ES-I3 (cell line): ENCODE data around the gene EMID1.
A peak's percentile ranks its signal among the peaks of the same experiment; 100 is the strongest.

Experiments used
- H3K36me3 ChIP-seq: 2 replicates; pipeline ENCODE4 v1.6.1; 2013; ENCODE audit warnings: mild to moderate bottlenecking, low read length, control low read depth, moderate library complexity; ENCODE audit not compliant: insufficient read depth
- H3K4me1 ChIP-seq: 2 replicates; pipeline ENCODE4 v1.6.1; 2013; ENCODE audit warnings: mild to moderate bottlenecking, control low read depth, low read length; ENCODE audit not compliant: insufficient read depth
- H3K9ac ChIP-seq: 2 replicates; pipeline ENCODE4 v1.6.1; 2013; ENCODE audit warnings: low read depth, mild to moderate bottlenecking, low read length, moderate library complexity
- H3K9me3 ChIP-seq: 2 replicates; pipeline ENCODE4 v1.6.1; 2013; ENCODE audit warnings: mild to moderate bottlenecking, low read length, moderate library complexity; ENCODE audit not compliant: control insufficient read depth, insufficient read depth

The EMID1 gene

GRCh38 chr22:29205594-29206371 lies at the start of gene EMID1:
Gene EMID1 (plus strand): TSS chr22:29205896. CDS start chr22:29206039, 143 bp downstream.
- Histone ChIP-seq H3K9me3 (no peaks in the 10 kb centered on the region), H3K9ac (peak within 1 kb of the TSS; percentile 85), H3K36me3 (no peaks in the 10 kb centered on the region), H3K4me1 (peaks cover 16% of the 10 kb centered on the region; the same call in 1 of the 2 replicates)

- Histone ChIP-seq H3K9ac (no peak overlapping the region), H3K4me1 (peaks cover 28% of the 10 kb centered on the region), H3K36me3 (no peaks in the 10 kb centered on the region), H3K9me3 (no peaks in the 10 kb centered on the region)
Observed at GRCh38 chr22:29155966-29156365, 49.7 kb upstream of the EMID1 start.

GRCh38 chr22:29156507-29156906 lies 49.2 kb upstream of the EMID1 start:
- Histone ChIP-seq H3K36me3 (no peaks in the 10 kb centered on the region), H3K9ac (no peak overlapping the region), H3K9me3 (no peaks in the 10 kb centered on the region), H3K4me1 (peaks cover 22% of the 10 kb centered on the region)

DNA sequence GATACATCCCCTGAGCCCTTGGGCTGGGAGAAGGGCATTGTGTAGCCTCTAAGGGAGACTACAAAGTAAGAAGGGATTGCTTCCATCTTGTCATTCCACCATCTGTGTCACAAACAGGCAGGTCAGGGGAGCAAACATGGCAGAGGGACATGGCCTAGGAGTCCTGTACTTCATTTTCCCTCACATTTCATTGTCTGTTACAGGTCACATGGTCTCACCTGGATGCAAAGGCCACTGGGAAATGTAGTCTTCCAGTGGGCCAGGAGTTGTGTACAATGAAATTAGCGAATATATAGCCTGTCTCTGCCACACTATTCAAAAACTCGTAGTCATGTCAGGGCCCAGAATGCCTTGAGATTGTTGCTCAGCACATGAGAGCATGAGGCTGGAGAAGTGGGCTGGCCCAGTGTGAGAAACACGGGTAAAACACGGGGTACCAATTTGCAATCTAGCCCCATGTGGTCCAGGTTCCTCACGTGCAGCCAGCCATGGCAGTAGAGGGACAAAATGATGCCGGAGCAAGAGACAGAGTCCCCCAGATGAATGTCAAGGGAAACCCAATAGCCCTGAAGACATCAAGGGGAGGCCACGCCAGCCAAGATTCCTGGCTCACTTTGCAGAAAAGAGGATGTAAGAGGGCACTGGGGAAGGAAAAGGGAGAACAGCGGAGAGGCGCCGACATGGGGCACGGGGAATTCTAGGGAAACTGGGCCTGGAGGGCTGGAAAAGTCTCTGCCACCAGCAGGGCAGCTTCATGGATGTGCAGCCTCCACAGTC lies 47.7 kb upstream of the EMID1 start:
- Histone ChIP-seq H3K9me3 (no peaks in the 10 kb centered on the region), H3K36me3 (no peaks in the 10 kb centered on the region), H3K4me1 (peaks cover 10% of the 10 kb centered on the region), H3K9ac (no peak overlapping the region)

GRCh38 chr22:29158546-29158945 lies 47.1 kb upstream of the EMID1 start:
- Histone ChIP-seq H3K9me3 (no peaks in the 10 kb centered on the region), H3K9ac (no peak overlapping the region), H3K36me3 (no peaks in the 10 kb centered on the region), H3K4me1 (peaks cover 5% of the 10 kb centered on the region)

DNA sequence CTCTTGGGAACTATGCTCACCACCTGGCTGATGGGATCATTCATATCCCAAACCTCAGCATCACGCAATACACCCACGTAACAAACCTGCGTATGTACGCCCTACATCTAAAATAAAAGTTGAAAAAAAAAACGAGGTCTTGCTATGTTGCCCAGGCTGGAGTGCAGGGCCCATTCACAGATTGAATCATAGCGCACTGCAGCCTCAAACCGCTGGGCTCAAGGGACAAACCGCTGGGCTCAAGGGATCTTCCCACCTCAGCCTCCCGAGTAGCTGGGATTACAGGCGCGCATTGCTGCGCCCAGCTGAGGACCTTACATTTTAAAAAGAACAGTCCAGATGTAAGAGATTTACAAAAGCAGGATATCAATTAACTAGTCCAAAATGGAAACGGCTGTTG lies 41.9 kb upstream of the EMID1 start:
- Histone ChIP-seq H3K9ac (no peak overlapping the region), H3K4me1 (no peaks in the 10 kb centered on the region), H3K9me3 (no peaks in the 10 kb centered on the region), H3K36me3 (no peaks in the 10 kb centered on the region)

- Histone ChIP-seq H3K36me3 (no peaks in the 10 kb centered on the region), H3K9ac (no peak overlapping the region), H3K4me1 (no peaks in the 10 kb centered on the region), H3K9me3 (no peaks in the 10 kb centered on the region)
Observed at GRCh38 chr22:29165321-29166060, 40.2 kb upstream of the EMID1 start.

- Histone ChIP-seq H3K9me3 (no peaks in the 10 kb centered on the region), H3K36me3 (no peaks in the 10 kb centered on the region), H3K9ac (no peak overlapping the region), H3K4me1 (no peaks in the 10 kb centered on the region)
Observed at GRCh38 chr22:29166180-29166579, 39.5 kb upstream of the EMID1 start.

DNA sequence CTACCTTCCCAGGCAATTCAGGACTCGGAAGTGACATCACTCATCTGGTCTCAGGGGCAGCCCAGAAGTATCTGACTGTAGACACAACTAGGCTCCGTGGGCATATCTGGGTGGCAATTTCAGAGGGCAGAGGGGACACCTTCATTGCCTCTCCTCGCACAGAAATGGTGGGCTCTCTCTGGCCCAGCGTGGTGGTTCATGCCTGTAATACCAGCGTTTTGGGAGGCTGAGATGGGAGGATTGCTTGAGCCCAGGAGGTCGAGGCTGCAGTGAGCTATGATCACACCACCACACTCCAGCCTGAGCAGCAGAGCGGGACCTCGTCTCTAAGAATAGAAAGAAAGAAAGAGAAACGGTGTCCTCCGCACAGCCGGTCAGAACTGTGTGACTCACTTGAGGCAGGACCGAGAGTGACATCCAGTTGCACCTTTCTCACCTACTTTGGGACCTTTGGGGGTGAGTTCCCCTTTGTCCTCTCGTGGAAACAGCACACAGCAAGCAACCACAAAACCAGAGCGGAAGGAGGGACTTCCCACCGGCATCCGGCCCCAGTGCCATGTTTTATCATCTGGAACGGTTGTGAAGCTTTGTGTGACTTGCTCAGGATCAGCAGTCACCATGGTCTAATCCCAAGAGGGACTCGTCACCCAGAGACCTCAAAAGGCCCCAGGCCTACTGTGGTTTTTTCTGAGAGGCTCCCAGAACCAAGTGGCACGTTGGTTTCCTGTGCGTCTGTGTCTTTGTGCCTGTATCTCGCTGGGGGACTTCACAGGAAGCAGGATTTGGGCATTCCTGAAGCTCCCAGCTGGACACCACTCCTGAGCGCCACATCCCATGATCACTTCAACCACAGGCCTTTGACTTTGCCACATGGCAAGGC lies 38.4 kb upstream of the EMID1 start:
- H3K9ac ChIP-seq = no peak overlapping the region
- H3K36me3 ChIP-seq = no peaks in the 10 kb centered on the region
- no peaks in the 10 kb centered on the region for H3K4me1 ChIP-seq
- no peaks in the 10 kb centered on the region for H3K9me3 ChIP-seq

DNA sequence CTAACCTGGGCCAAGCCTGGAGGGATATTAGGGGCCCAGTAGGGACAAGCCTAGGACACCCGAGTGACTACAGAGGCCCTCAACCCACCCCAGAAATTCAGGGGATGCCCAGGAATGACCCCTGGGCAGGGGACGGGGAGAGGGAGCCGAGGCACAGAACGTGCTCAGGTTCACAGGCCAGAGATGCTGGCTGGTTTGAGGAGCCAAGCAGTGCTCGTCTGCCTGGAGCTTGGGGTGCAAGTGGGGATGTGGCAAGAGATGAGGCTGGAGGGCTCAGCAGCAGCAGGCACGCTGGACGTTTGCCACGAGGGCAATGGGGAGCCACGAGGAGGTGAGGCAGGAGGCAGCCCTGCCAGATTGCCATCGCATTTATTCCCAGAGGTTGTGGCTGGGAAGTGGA lies 34.0 kb upstream of the EMID1 start:
- Histone ChIP-seq H3K9ac (no peak overlapping the region), H3K4me1 (no peaks in the 10 kb centered on the region), H3K9me3 (no peaks in the 10 kb centered on the region; the same call in 1 of the 2 replicates), H3K36me3 (no peaks in the 10 kb centered on the region)

DNA sequence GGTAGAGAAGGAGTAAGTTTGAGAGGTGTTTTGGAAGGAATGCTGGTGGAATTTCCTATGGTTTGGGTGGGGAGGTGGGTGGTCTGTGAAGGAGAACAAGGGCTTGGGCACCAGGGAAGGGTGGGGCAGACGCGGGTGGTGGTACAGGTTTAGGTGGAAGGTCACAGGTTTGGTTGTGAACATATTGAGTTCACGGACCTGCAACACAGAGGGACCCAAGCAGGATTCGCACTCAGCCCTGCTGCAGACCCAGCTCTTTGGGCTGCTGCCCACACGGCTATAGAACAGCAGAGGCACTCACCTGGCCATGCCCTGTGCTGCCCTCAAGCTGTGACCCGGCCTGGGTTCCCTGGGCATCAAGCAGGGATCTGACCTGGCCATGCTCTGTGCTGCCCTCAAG lies 33.5 kb upstream of the EMID1 start:
- H3K4me1 ChIP-seq = no peaks in the 10 kb centered on the region
- no peak overlapping the region for H3K9ac ChIP-seq
- no peaks in the 10 kb centered on the region for H3K36me3 ChIP-seq
- H3K9me3 ChIP-seq = no peaks in the 10 kb centered on the region; the same call in 1 of the 2 replicates

DNA sequence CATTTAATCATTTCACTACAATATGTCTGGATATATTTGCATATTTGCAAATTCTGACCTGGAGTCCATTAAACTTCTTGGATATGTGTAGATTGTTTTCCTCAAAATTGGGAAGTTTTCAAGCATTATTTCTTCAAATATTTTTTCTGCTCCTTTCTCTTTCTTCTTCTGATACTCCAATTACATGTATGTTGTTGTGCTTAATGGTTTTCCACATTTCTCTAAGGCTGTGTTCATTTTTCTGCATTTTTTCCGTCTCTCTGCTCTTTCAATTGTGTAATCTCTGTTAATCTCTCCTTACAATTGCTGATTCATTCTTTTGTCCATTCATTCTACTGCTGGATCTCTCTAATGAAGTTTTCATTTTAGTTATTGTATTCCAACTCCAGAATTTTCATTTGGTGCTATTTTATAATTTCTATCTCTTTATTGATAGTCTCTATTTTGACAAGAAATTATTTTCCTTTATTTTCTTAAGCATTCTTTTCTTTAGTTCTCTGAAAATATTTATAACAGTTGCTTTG lies 30.3 kb upstream of the EMID1 start:
- no peak overlapping the region for H3K9ac ChIP-seq
- H3K9me3 ChIP-seq = no peaks in the 10 kb centered on the region; the same call in 1 of the 2 replicates
- H3K4me1 ChIP-seq = no peaks in the 10 kb centered on the region
- no peaks in the 10 kb centered on the region for H3K36me3 ChIP-seq

DNA sequence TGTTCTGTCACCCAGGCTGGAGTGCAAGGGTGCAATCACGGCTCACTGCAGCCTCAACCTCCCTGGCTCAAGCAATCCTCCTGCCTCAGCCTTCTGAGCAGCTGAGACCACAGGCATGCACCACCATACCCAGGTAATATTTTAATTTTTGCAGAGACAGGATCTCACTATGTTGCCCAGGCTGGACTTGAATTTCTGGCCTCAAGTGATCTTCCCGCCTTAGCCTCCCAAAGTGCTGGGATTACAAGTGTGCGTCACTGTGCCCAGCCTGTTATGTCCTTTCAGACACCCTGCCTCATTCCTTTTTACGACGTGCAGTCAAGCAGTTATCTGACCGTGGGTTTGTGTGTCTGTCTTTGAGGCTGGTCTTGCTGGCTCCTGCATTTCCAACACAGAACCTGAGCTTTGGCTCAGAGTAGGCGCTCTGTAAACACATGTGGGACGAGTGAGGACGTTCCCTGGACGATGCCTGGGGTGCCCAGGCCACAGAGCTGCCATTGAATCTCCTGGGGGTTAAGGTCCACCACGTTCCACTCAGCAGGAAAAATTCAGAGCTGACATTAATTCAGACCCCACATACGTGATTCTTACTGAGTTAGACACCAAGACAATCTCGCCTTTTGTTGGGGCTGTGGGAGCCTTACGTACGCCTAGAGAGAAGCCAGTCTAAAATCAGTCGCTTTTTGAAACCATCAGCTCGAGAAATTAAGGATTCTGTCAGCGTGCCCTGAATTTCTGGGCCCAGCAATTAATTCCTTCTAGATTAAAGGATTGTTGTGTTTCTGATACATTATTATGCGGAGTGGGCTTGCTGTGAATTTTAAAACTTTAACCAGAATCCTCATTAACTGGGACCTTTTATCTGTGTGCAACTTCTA lies 21.5 kb upstream of the EMID1 start:
- H3K36me3 ChIP-seq = no peaks in the 10 kb centered on the region
- no peaks in the 10 kb centered on the region for H3K4me1 ChIP-seq
- H3K9ac ChIP-seq = no peak overlapping the region
- no peaks in the 10 kb centered on the region for H3K9me3 ChIP-seq
